ENCODE results near the gene FCN3.

DNA sequence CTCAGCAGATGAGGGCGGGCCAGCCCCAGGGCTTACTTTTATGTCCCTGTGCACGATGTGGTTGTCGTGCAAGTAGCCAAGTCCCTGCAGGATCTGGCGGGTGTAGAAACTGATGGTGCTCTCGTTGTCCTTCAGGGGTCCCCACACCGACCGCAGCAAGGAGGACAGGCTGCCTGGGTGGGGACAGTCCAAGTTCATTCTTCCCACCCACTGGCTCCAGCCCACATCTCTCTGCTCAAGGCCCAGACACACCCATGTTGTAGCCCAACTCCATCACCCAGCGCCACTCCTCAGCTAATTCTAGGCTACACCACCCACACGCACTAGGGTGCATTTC is 14.8 kb downstream of the FCN3 start:
- TF ChIP-seq POLR2A (IDR thresholded peaks at IDR 0.05), result no peak
- TF ChIP-seq, protein P1, sequence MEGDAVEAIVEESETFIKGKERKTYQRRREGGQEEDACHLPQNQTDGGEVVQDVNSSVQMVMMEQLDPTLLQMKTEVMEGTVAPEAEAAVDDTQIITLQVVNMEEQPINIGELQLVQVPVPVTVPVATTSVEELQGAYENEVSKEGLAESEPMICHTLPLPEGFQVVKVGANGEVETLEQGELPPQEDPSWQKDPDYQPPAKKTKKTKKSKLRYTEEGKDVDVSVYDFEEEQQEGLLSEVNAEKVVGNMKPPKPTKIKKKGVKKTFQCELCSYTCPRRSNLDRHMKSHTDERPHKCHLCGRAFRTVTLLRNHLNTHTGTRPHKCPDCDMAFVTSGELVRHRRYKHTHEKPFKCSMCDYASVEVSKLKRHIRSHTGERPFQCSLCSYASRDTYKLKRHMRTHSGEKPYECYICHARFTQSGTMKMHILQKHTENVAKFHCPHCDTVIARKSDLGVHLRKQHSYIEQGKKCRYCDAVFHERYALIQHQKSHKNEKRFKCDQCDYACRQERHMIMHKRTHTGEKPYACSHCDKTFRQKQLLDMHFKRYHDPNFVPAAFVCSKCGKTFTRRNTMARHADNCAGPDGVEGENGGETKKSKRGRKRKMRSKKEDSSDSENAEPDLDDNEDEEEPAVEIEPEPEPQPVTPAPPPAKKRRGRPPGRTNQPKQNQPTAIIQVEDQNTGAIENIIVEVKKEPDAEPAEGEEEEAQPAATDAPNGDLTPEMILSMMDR (IDR thresholded peaks at IDR 0.05), result no peak
